K562 (cell line): Measurements from ENCODE around the gene FOLR2. TPM values are rescaled to one million over a fixed set of nuclear protein-coding genes. Genes with fewer than 3 reads are reported as not detected.

ENCODE experiments used
- ATAC-seq: fragments of 200-7000 bp; cut with Tn5 transposase; 3 replicates; pipeline ENCODE4 v1.9.1; 2020; ENCODE audit warnings: moderate library complexity
- BruUV-seq: library from RNA; stranded (reverse); fragments of 400-500 nt; replicated peaks from 2 replicates; lab custom pipeline; 2021; lab: Mats Ljungman, UMichigan
- CTCF ChIA-PET: fragments of 300-600 bp; formaldehyde crosslinking; extraction: SDS; loops from one replicate; lab custom pipeline; 2021; ENCODE audit warnings: low intra/inter-chr PET ratio; lab: Yijun Ruan, JAX
- POLR2A ChIA-PET: fragments of 300-600, 350-650 bp; sonication (Branson Sonifier 250); formaldehyde crosslinking; extraction: SDS; loops from one replicate; lab custom pipeline; 2021; ENCODE audit warnings: antibody characterized with exemption, inconsistent platforms; lab: Yijun Ruan, JAX
- DNase-seq, 4 experiments: peaks; one replicate each; pipeline versions ENCODE4 v3.0.0 to v3.0.0-alpha.2; 2011 to 2018; ENCODE audit warnings: low spot score in 3 of 4, mixed read lengths in 3 of 4; ENCODE audit errors: extremely low read depth in 1 of 4
- FAIRE-seq: peaks from 2 replicates; lab custom pipeline; 2011; peaks lifted over from hg19 to GRCh38; lab: Jason Lieb, UNC
- H2AFZ ChIP-seq: 2 replicates; pipeline ENCODE4 v1.6.0; 2011; ENCODE audit warnings: low read depth, low read length, control low read depth, inconsistent platforms
- H3K27ac ChIP-seq: fragments of 200-600 bp; 3 replicates; pipeline ENCODE4 v1.8.0; 2011; ENCODE audit warnings: low read depth, mild to moderate bottlenecking, control low read depth, inconsistent platforms, low read length, moderate library complexity, mixed read lengths; ENCODE audit errors: extremely low read depth
- H3K27me3 ChIP-seq, 2 experiments: fragments of 300-600 bp in 1 of 2; 2 replicates in 1 of 2; 3 replicates in 1 of 2; pipeline versions ENCODE4 v1.6.0 to v1.8.0; 2011; ENCODE audit warnings: inconsistent platforms in 2 of 2, low read length in 2 of 2, mild to moderate bottlenecking in 1 of 2, mixed read lengths in 1 of 2, moderate library complexity in 1 of 2; ENCODE audit not compliant: control insufficient read depth in 2 of 2, insufficient read depth in 2 of 2
- H3K36me3 ChIP-seq: fragments of 300-600 bp; 3 replicates; pipeline ENCODE4 v1.8.0; 2011; ENCODE audit warnings: mild to moderate bottlenecking, low read length, inconsistent platforms; ENCODE audit not compliant: control insufficient read depth, insufficient read depth
- H3K4me1 ChIP-seq, 2 experiments: fragments of 200-600 bp in 1 of 2; replicated peaks in 1 of 2; 2 replicates in 1 of 2; 3 replicates in 1 of 2; pipeline versions ENCODE4 v1.5.1 to v1.8.0; 2011; ENCODE audit warnings: inconsistent platforms in 2 of 2, low read length in 2 of 2, mild to moderate bottlenecking in 1 of 2, mixed read lengths in 1 of 2, moderate library complexity in 1 of 2; ENCODE audit not compliant: control insufficient read depth in 2 of 2, insufficient read depth in 2 of 2
- H3K4me2 ChIP-seq: 2 replicates; pipeline ENCODE4 v1.6.1; 2011; ENCODE audit warnings: low read length, control low read depth, inconsistent platforms, mixed read lengths; ENCODE audit not compliant: insufficient read depth
- H3K4me3 ChIP-seq: fragments of 200-600 bp; sonication (generic), shearing (Covaris generic); 2 replicates; pipeline ENCODE4 v1.5.1; 2016; ENCODE audit warnings: control low read depth, inconsistent platforms
- H3K79me2 ChIP-seq: fragments of 200-600 bp; 3 replicates; pipeline ENCODE4 v1.8.0; 2011; ENCODE audit warnings: low read length, inconsistent platforms; ENCODE audit not compliant: control insufficient read depth, insufficient read depth
- H3K9ac ChIP-seq, 2 experiments: 2 replicates each; pipeline versions ENCODE4 v1.6.0 to v1.6.1; 2011; ENCODE audit warnings: low read depth in 2 of 2, low read length in 2 of 2, control low read depth in 1 of 2, inconsistent platforms in 1 of 2, mild to moderate bottlenecking in 1 of 2, mixed read lengths in 1 of 2; ENCODE audit not compliant: insufficient read depth in 1 of 2
- H3K9me1 ChIP-seq: one replicate; pipeline ENCODE4 v1.6.0; 2011; ENCODE audit warnings: inconsistent platforms, mild to moderate bottlenecking, low read length, moderate library complexity; ENCODE audit not compliant: control insufficient read depth, insufficient read depth
- H3K9me3 ChIP-seq: replicated peaks from 2 replicates; pipeline ENCODE4 v1.5.1; 2011; ENCODE audit warnings: low read depth, low read length, inconsistent platforms; ENCODE audit not compliant: control insufficient read depth, insufficient read depth
- H4K20me1 ChIP-seq: replicated peaks from 2 replicates; pipeline ENCODE4 v1.6.1; 2011; ENCODE audit warnings: low read length, inconsistent platforms, mixed read lengths; ENCODE audit not compliant: control insufficient read depth, insufficient read depth
- BACH1 ChIP-seq: fragments of 200-800 bp; sonication (Bioruptor generic); IDR thresholded peaks from 2 replicates; pipeline ENCODE4 v1.6.1; 2016; ENCODE audit warnings: missing genetic modification characterization, missing compliant biosample characterization
- CHCHD3 ChIP-seq: fragments of 250-450 bp; sonication (Bioruptor Pico); IDR thresholded peaks from 2 replicates; pipeline ENCODE4 v2.1.2; 2022; ENCODE audit warnings: mild to moderate bottlenecking
- CREBBP ChIP-seq: IDR thresholded peaks from one replicate; pipeline ENCODE4 v1.6.1; 2012; ENCODE audit warnings: low read depth, mild to moderate bottlenecking, control low read depth, inconsistent platforms, low read length
- FOXK2 ChIP-seq, 2 experiments: fragments of 450-650 bp; IDR thresholded peaks in 1 of 2; conservative IDR thresholded peaks in 1 of 2; 2 replicates each; pipeline ENCODE4 v1.6.1; 2016; ENCODE audit warnings: low read depth in 2 of 2, mild to moderate bottlenecking in 1 of 2
- JUN ChIP-seq, 2 experiments: sonication (generic) in 1 of 2; formaldehyde crosslinking in 1 of 2; IDR thresholded peaks; 2 replicates each; pipeline versions ENCODE4 v1.6.1 to v1.8.0; 2012 to 2022; ENCODE audit warnings: borderline replicate concordance in 2 of 2, mild to moderate bottlenecking in 2 of 2, improper control_type of control experiment in 1 of 2, low read depth in 1 of 2, low read length in 1 of 2, missing genetic modification reagents in 1 of 2
- KHSRP ChIP-seq: fragments of 450-650 bp; IDR thresholded peaks from 2 replicates; pipeline ENCODE4 v1.6.1; 2017
- MEF2A ChIP-seq: IDR thresholded peaks from 2 replicates; pipeline ENCODE4 v1.6.1; 2011; ENCODE audit warnings: low read depth, mild to moderate bottlenecking, low read length, moderate library complexity; ENCODE audit not compliant: control insufficient read depth
- STAT5B ChIP-seq: fragments of 250-450 bp; sonication (Bioruptor Pico); IDR thresholded peaks from 2 replicates; pipeline ENCODE4 v1.8.0; 2021; ENCODE audit warnings: mild to moderate bottlenecking, inconsistent platforms
- ZBTB8A ChIP-seq: fragments of 450-650 bp; IDR thresholded peaks from 2 replicates; pipeline ENCODE4 v1.6.1; 2018; ENCODE audit warnings: mild to moderate bottlenecking, moderate library complexity; ENCODE audit not compliant: partially characterized antibody
- ZFP1 ChIP-seq: fragments of 450-650 bp; formaldehyde crosslinking; IDR thresholded peaks from 2 replicates; pipeline ENCODE4 v1.4.0; 2020; ENCODE audit warnings: mild to moderate bottlenecking, mixed read lengths
- ZNF175 ChIP-seq: fragments of 200-800 bp; sonication (Bioruptor generic); IDR thresholded peaks from 2 replicates; pipeline ENCODE4 v1.6.1; 2016; ENCODE audit warnings: low read depth, mild to moderate bottlenecking, missing genetic modification characterization, missing compliant biosample characterization
- ZNF445 ChIP-seq: fragments of 250-450 bp; sonication (Bioruptor Pico); IDR thresholded peaks from 2 replicates; pipeline ENCODE4 v1.4.0; 2020; ENCODE audit warnings: low read depth, mild to moderate bottlenecking, moderate library complexity
- ZNF717 ChIP-seq: fragments of 250-450 bp; sonication (Bioruptor Pico); IDR thresholded peaks from 2 replicates; pipeline ENCODE4 v1.5.0; 2021
- ZNF830 ChIP-seq: fragments of 250-450 bp; sonication (Bioruptor Pico); IDR thresholded peaks from 2 replicates; pipeline ENCODE4 v1.5.0; 2021; ENCODE audit warnings: mild to moderate bottlenecking
- WGBS: fragments of 100-300 bp; shearing (Covaris generic); methylation state at CpG from one replicate; pipeline ENCODE4 v1.1.6; 2016; ENCODE audit warnings: low coverage, mixed read lengths; ENCODE audit not compliant: insufficient coverage; ENCODE audit errors: missing lambda C conversion rate; 5-methylcytosine and 5-hydroxymethylcytosine counted together
- in situ Hi-C: fragments of 300-500 bp; cut with MboI; formaldehyde crosslinking; loops from 4 replicates; pipeline ENCODE4 v1.15.0; 2018; ENCODE audit warnings: inconsistent platforms, mixed read lengths
- intact Hi-C: fragments of 100-400 bp; cut with micrococcal nuclease; formaldehyde crosslinking; loops from 2 replicates; pipeline ENCODE4 v1.14.2; 2022
- polyA plus RNA-seq, 8 experiments: library from polyadenylated mRNA; depleted of rRNA in 4 of 8; stranded (reverse) in 5 of 8; unstranded in 3 of 8; fragments of >200 nt; fragmentation: Nextera tagmentation in 2 of 8; fragmentation: Illumina TruSeq in 1 of 8; extraction: Ambion mirVana in 2 of 8; extraction: Trizol in 1 of 8; gene quantifications; 2 replicates each; pipeline versions ENCODE4 v1.2.1 to v1.2.3, GENCODE V29; 2011 to 2014; ENCODE audit warnings: inconsistent platforms in 1 of 8, missing spikeins in 1 of 8
- total RNA-seq, 7 experiments: library from RNA; depleted of rRNA in 6 of 7; stranded (reverse); fragments of >200 nt in 6 of 7; fragmentation: Illumina TruSeq in 2 of 7; extraction: Trizol in 2 of 7; gene quantifications; 2 replicates each; pipeline versions ENCODE4 v1.2.1 to v1.2.3, GENCODE V29; 2011 to 2021; ENCODE audit warnings: low replicate concordance in 1 of 7
- TF ChIP-seq, protein P1 (sequence below): sonication (generic); formaldehyde crosslinking; IDR thresholded peaks from 2 replicates; pipeline ENCODE4 v1.8.1; 2022; ENCODE audit warnings: missing genetic modification reagents
- TF ChIP-seq, protein P2 (sequence below): fragments of 250-450 bp; sonication (Bioruptor Pico); IDR thresholded peaks from 2 replicates; pipeline ENCODE4 v1.4.0; 2020
- TF ChIP-seq, protein P3 (sequence below): sonication (generic); formaldehyde crosslinking; IDR thresholded peaks from 2 replicates; pipeline ENCODE4 v1.8.0; 2022; ENCODE audit warnings: mild to moderate bottlenecking, missing genetic modification reagents

Gene FOLR2
- total and polyA plus RNA-seq, 9 of the 15 experiments (the other 6 are each of a cell fraction or from before 2014, with no cell fraction given) = 0.27 TPM; not detected in 8

GRCh38 chr11:72241291-72241781 is 24.7 kb downstream of the FOLR2 start:
- FAIRE-seq = no peak
- CTCF ChIA-PET = no interaction called here
- H3K4me2 ChIP-seq = no peak overlapping the region
- TF ChIP-seq FOXK2 (conservative IDR thresholded peaks at IDR 0.05 in 1 of 2, IDR thresholded peaks at IDR 0.05 in 1 of 2; ENCODE audit: low read depth in 2 of 2) = no peak
- TF ChIP-seq, protein P1, sequence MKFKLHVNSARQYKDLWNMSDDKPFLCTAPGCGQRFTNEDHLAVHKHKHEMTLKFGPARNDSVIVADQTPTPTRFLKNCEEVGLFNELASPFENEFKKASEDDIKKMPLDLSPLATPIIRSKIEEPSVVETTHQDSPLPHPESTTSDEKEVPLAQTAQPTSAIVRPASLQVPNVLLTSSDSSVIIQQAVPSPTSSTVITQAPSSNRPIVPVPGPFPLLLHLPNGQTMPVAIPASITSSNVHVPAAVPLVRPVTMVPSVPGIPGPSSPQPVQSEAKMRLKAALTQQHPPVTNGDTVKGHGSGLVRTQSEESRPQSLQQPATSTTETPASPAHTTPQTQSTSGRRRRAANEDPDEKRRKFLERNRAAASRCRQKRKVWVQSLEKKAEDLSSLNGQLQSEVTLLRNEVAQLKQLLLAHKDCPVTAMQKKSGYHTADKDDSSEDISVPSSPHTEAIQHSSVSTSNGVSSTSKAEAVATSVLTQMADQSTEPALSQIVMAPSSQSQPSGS (CRISPR knock-in tag) = no peak
- TF ChIP-seq STAT5B = no peak
- no peak for TF ChIP-seq ZNF445 (CRISPR knock-in tag)
- TF ChIP-seq CREBBP = no peak
- no peak for TF ChIP-seq MEF2A
- TF ChIP-seq BACH1 (tag) = no peak
- no peak for TF ChIP-seq ZFP1 (CRISPR knock-in tag)
- no peak for TF ChIP-seq CHCHD3 (CRISPR knock-in tag)
- no peak for TF ChIP-seq ZNF717
- no peak for TF ChIP-seq KHSRP
- no peak for TF ChIP-seq JUN (IDR thresholded peaks at IDR 0.05; ENCODE audit: borderline replicate concordance, low read depth, low read length)
- no peak for TF ChIP-seq JUN (CRISPR knock-in tag; IDR thresholded peaks at IDR 0.05; ENCODE audit: borderline replicate concordance)
- TF ChIP-seq ZNF830 (CRISPR knock-in tag) = no peak
- TF ChIP-seq ZNF175 = no peak
- TF ChIP-seq, protein P2, sequence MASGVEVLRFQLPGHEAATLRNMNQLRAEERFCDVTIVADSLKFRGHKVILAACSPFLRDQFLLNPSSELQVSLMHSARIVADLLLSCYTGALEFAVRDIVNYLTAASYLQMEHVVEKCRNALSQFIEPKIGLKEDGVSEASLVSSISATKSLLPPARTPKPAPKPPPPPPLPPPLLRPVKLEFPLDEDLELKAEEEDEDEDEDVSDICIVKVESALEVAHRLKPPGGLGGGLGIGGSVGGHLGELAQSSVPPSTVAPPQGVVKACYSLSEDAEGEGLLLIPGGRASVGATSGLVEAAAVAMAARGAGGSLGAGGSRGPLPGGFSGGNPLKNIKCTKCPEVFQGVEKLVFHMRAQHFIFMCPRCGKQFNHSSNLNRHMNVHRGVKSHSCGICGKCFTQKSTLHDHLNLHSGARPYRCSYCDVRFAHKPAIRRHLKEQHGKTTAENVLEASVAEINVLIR (CRISPR knock-in tag) = no peak
- no peak for TF ChIP-seq ZBTB8A
- TF ChIP-seq, protein P3, sequence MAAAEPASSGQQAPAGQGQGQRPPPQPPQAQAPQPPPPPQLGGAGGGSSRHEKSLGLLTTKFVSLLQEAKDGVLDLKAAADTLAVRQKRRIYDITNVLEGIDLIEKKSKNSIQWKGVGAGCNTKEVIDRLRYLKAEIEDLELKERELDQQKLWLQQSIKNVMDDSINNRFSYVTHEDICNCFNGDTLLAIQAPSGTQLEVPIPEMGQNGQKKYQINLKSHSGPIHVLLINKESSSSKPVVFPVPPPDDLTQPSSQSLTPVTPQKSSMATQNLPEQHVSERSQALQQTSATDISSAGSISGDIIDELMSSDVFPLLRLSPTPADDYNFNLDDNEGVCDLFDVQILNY (CRISPR knock-in tag) = no peak

More at GRCh38 chr11:72241291-72241781, 24.7 kb downstream of the FOLR2 start:
- H3K27ac ChIP-seq = no peak overlapping the region
- intact Hi-C loops = no loop called here
- H3K4me1 ChIP-seq = peaks cover 0 to 37% of the 10 kb centered on the region in 2 experiments; a peak in 2 of 5 replicates
- DNase-seq (no peak), ATAC-seq (no peak)
- 0% methylated on average over 6 of the region's 20 CpGs for WGBS
- no peaks in the 10 kb centered on the region for H4K20me1 ChIP-seq
- in situ Hi-C loops = no loop called here
- H3K9ac ChIP-seq = no peak overlapping the region
- no peak overlapping the region for H2AFZ ChIP-seq
- peaks cover 23% of the 10 kb centered on the region for H3K36me3 ChIP-seq
- no peak overlapping the region for H3K4me3 ChIP-seq
- H3K9me3 ChIP-seq = no peaks in the 10 kb centered on the region
- BruUV-seq = no TSS peak
- H3K27me3 ChIP-seq = peaks cover 20 to 21% of the 10 kb centered on the region in 2 experiments
- H3K9me1 ChIP-seq = no peaks in the 10 kb centered on the region
- POLR2A ChIA-PET = interaction anchor here (1.1 to 1.3 kb wide), 2 partner anchors 12 to 173 kb away, joined by 3 to 5 read pairs; no protein-coding TSS in a partner anchor
- H3K79me2 ChIP-seq = no peaks in the 10 kb centered on the region
